ENCODE data around the gene CLTA. TPM values are rescaled to one million over a fixed set of nuclear protein-coding genes. Genes with fewer than 3 reads are reported as not detected.
"Not testable (repeated sequence)": the region's sequence is repeated elsewhere in the genome, so short reads cannot be mapped to it uniquely, and the experiment has no call there.

Gene CLTA
- total RNA-seq, 4 donors from 2014 or later, result 163 to 308 (median 217) TPM

DNA sequence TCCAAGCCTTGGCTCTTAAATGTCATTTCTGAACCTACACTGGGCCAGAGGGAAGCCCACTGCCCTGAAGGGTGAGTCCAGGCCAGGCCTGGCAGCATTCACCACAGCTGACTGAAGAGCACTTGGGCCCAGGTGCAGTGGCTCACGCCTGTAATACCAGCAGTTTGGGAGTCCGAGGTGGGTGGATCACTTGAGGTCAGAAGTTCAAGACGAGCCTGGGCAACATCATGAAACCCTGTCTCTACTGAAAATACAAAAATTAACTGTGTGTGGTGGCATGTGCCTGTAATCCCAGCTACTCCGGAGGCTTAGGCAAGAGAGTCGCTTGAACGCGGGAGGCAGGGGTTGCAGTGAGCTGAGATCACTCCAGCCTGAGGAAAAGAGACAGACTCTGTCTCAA, 16.4 kb upstream of the CLTA start:
- no peak overlapping the region for H3K4me3 ChIP-seq
- H3K27me3 ChIP-seq, result no peaks in the 10 kb centered on the region
- DNase-seq, result no peak
- TF ChIP-seq POLR2AphosphoS5 (IDR thresholded peaks at IDR 0.05), result no peak
- no peak for TF ChIP-seq EP300 (IDR thresholded peaks at IDR 0.05; ENCODE audit: low read depth)
- no peak for TF ChIP-seq POLR2A (IDR thresholded peaks at IDR 0.05)
- TF ChIP-seq CTCF (IDR thresholded peaks at IDR 0.05), result no peak
- in situ Hi-C loops (cut with MboI; ENCODE audit: low pct_ligation_motif_present in 1 of 4, low pct_unique_long_range_greater_than_20kb in 1 of 4, low sequenced_read_pairs in 3 of 4) (loop anchor here in 1 of 4 donors (25.0 kb wide), 1 partner anchor 137 kb away; the partner anchor contains the start of gene RECK), intact Hi-C loops (cut with DNase I; ENCODE audit: low total_unique reads) (no loop called here)
- H3K27ac ChIP-seq, result no peak overlapping the region
- no peaks in the 10 kb centered on the region for H3K36me3 ChIP-seq
- H3K4me1 ChIP-seq, result no peaks in the 10 kb centered on the region
- no peaks in the 10 kb centered on the region for H3K9me3 ChIP-seq
- WGBS, 2 donors (ENCODE audit: low coverage in 1 of 2), result 86% methylated on average over 7 of the region's 7 CpGs; no CpG with 5 or more reads in 1 of the 2 donors

- Histone ChIP-seq H3K4me1 (no peaks in the 10 kb centered on the region), H3K9me3 (no peaks in the 10 kb centered on the region), H3K27me3 (no peaks in the 10 kb centered on the region), H3K4me3 (no peak overlapping the region), H3K36me3 (no peaks in the 10 kb centered on the region), H3K27ac (no peak overlapping the region)
- in situ Hi-C loops (cut with MboI; ENCODE audit: low pct_ligation_motif_present in 1 of 4, low pct_unique_long_range_greater_than_20kb in 1 of 4, low sequenced_read_pairs in 3 of 4), result loop anchor here in 1 of 4 donors (25.0 kb wide), 1 partner anchor 137 kb away; the partner anchor contains the start of gene RECK
- intact Hi-C loops (cut with DNase I; ENCODE audit: low total_unique reads), result no loop called here
- 77% methylated on average over 3 of the region's 3 CpGs; no CpG with 5 or more reads in 1 of the 2 donors for WGBS, 2 donors (ENCODE audit: low coverage in 1 of 2)
- TF ChIP-seq POLR2AphosphoS5 (IDR thresholded peaks at IDR 0.05) (no peak), CTCF (IDR thresholded peaks at IDR 0.05) (no peak), EP300 (IDR thresholded peaks at IDR 0.05; ENCODE audit: low read depth) (no peak), POLR2A (IDR thresholded peaks at IDR 0.05) (no peak)
- DNase-seq, result no peak
Measured at GRCh38 chr9:36174731-36175130, 16.0 kb upstream of the CLTA start.

DNA sequence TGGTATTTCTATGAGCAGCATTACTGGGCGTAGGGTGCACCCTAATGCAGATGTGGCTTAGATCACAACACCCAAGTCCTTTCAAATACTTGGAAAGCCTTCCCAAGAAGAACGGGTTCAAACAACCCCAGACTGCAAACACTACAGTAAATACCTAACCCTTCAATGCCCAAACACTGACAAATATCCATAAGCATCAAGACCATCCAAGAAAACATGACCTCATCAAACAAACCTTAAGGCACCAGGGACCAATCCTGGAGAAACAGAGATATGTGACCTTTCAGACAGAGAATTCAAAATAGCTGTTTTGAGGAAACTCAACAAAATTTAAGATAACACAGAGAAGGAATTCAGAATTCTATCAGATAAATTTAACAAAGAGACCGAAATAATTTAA, 15.5 kb upstream of the CLTA start:
- H3K4me3 ChIP-seq; H3K36me3 ChIP-seq; DNase-seq; H3K9me3 ChIP-seq; H3K27me3 ChIP-seq; H3K27ac ChIP-seq; intact Hi-C loops (cut with DNase I; ENCODE audit: low total_unique reads); in situ Hi-C loops (cut with MboI; ENCODE audit: low pct_ligation_motif_present in 1 of 4, low pct_unique_long_range_greater_than_20kb in 1 of 4, low sequenced_read_pairs in 3 of 4); H3K4me1 ChIP-seq: not testable (repeated sequence)
- 89 to 94% methylated on average over 2 to 3 of the region's 3 CpGs for WGBS, 2 donors (ENCODE audit: low coverage in 1 of 2)

GRCh38 chr9:36176496-36176895, 14.2 kb upstream of the CLTA start:
- 93 to 94% methylated on average over 7 to 10 of the region's 10 CpGs for WGBS, 2 donors (ENCODE audit: low coverage in 1 of 2)
- H3K4me1 ChIP-seq; H3K27ac ChIP-seq; intact Hi-C loops (cut with DNase I; ENCODE audit: low total_unique reads); H3K36me3 ChIP-seq; H3K9me3 ChIP-seq; in situ Hi-C loops (cut with MboI; ENCODE audit: low pct_ligation_motif_present in 1 of 4, low pct_unique_long_range_greater_than_20kb in 1 of 4, low sequenced_read_pairs in 3 of 4); DNase-seq; H3K27me3 ChIP-seq; H3K4me3 ChIP-seq: not testable (repeated sequence)

DNA sequence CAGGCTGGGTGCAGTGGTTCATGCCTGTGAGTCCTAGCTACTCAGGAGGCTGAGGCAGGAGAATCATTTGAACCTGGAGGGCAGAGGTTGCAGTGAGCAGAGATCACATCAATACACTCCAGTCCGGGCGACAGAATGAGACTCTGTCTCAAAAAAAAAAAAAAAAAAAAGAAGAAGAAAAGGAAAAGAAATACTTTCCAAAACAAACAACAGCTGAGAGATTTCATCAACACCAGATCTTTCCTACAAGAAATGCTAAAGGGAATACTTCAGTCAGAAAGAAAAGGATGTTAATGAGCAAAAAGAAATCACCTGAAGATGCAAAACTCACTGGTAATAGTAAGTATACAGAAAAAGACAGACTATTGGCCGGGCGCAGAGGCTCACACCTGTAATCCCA, 13.2 kb upstream of the CLTA start:
- Histone ChIP-seq H3K4me1 (no peaks in the 10 kb centered on the region), H3K4me3 (no peak overlapping the region), H3K27ac (no peak overlapping the region), H3K27me3 (no peaks in the 10 kb centered on the region), H3K36me3 (no peaks in the 10 kb centered on the region), H3K9me3 (no peaks in the 10 kb centered on the region)
- TF ChIP-seq EP300 (IDR thresholded peaks at IDR 0.05; ENCODE audit: low read depth), result no peak
- TF ChIP-seq CTCF (IDR thresholded peaks at IDR 0.05), result no peak
- no peak for TF ChIP-seq POLR2A (IDR thresholded peaks at IDR 0.05)
- TF ChIP-seq POLR2AphosphoS5 (IDR thresholded peaks at IDR 0.05), result no peak
- intact Hi-C loops (cut with DNase I; ENCODE audit: low total_unique reads), result no loop called here
- no peak for DNase-seq
- 79 to 80% methylated on average over 1 to 4 of the region's 4 CpGs for WGBS, 2 donors (ENCODE audit: low coverage in 1 of 2)
- in situ Hi-C loops (cut with MboI; ENCODE audit: low pct_ligation_motif_present in 1 of 4, low pct_unique_long_range_greater_than_20kb in 1 of 4, low sequenced_read_pairs in 3 of 4), result no loop called here

DNA sequence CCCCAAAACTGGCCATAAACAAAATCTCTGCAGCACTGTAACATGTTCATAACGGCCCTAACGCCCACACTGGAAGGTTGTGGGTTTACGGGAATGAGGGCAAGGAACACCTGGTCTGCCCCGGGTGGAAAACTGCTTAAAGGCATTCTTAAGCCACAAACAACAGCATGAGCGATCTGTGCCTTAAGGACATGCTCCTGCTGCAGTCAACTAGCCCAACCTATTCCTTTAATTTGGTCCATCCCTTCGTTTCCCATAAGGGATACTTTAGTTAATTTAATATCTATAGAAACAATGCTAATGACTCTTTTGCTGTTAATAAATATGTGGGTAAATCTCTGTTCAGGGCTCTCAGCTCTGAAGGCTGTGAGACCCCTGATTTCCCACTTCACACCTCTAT, 10.5 kb upstream of the CLTA start:
- in situ Hi-C loops (cut with MboI; ENCODE audit: low pct_ligation_motif_present in 1 of 4, low pct_unique_long_range_greater_than_20kb in 1 of 4, low sequenced_read_pairs in 3 of 4); H3K4me1 ChIP-seq; DNase-seq; H3K27me3 ChIP-seq; H3K36me3 ChIP-seq; intact Hi-C loops (cut with DNase I; ENCODE audit: low total_unique reads); H3K4me3 ChIP-seq; H3K9me3 ChIP-seq; H3K27ac ChIP-seq: not testable (repeated sequence)
- 78% methylated on average over 6 of the region's 6 CpGs; no CpG with 5 or more reads in 1 of the 2 donors for WGBS, 2 donors (ENCODE audit: low coverage in 1 of 2)

All from transverse colon (tissue), 4 donors.